CD14-positive monocyte (primary cell): Measurements from ENCODE around the gene STPG3. TPM values are rescaled to one million over a fixed set of nuclear protein-coding genes. Genes with fewer than 3 reads are reported as not detected.

Source experiments
- DNase-seq, 3 donors: peaks; one replicate each; pipeline ENCODE4 v3.0.0-alpha.2; 2011 to 2022
- H2AFZ ChIP-seq: 2 replicates; pipeline ENCODE4 v1.6.0; 2012; ENCODE audit warnings: mild to moderate bottlenecking, low read depth, low read length, inconsistent platforms; ENCODE audit not compliant: insufficient read depth, poor library complexity, severe bottlenecking
- H3K27ac ChIP-seq, 2 donors: 1 replicate in 1 of 2; 2 replicates in 1 of 2; pipeline ENCODE4 v1.5.1; 2012 to 2013; ENCODE audit warnings: low read length in 2 of 2, control low read depth in 1 of 2, inconsistent platforms in 1 of 2, low read depth in 1 of 2, mild to moderate bottlenecking in 1 of 2
- H3K27me3 ChIP-seq, 2 donors: one replicate each; pipeline versions ENCODE4 v1.6.0 to v1.6.1; 2011 to 2013; ENCODE audit warnings: low read length in 2 of 2; ENCODE audit not compliant: control insufficient read depth in 2 of 2, insufficient read depth in 2 of 2
- H3K36me3 ChIP-seq, 2 donors: replicated peaks in 1 of 2; 1 replicate in 1 of 2; 2 replicates in 1 of 2; pipeline versions ENCODE4 v1.5.1 to v1.6.1; 2012 to 2013; ENCODE audit warnings: low read length in 2 of 2, control low read depth in 1 of 2, inconsistent platforms in 1 of 2, mild to moderate bottlenecking in 1 of 2; ENCODE audit not compliant: insufficient read depth in 2 of 2, control insufficient read depth in 1 of 2
- H3K4me1 ChIP-seq, 2 donors: 1 replicate in 1 of 2; 2 replicates in 1 of 2; pipeline versions ENCODE4 v1.5.1 to v1.6.1; 2012 to 2013; ENCODE audit warnings: low read length in 2 of 2, control low read depth in 1 of 2, inconsistent platforms in 1 of 2, mild to moderate bottlenecking in 1 of 2, moderate library complexity in 1 of 2; ENCODE audit not compliant: insufficient read depth in 2 of 2, control insufficient read depth in 1 of 2
- H3K4me2 ChIP-seq: replicated peaks from 2 replicates; pipeline ENCODE3; 2012; ENCODE audit warnings: low read length, moderate library complexity, mild to moderate bottlenecking; ENCODE audit not compliant: poor library complexity, severe bottlenecking; ENCODE audit errors: extremely low read depth
- H3K4me3 ChIP-seq, 3 experiments: fragments of 200-600 bp in 1 of 3; sonication (generic) in 1 of 3; replicated peaks in 1 of 3; 1 replicate in 2 of 3; 2 replicates in 1 of 3; pipeline ENCODE4 v1.5.1; 2011 to 2013; ENCODE audit warnings: low read length in 3 of 3, mild to moderate bottlenecking in 3 of 3, control low read depth in 2 of 3, low read depth in 2 of 3, inconsistent platforms in 1 of 3, moderate library complexity in 1 of 3
- H3K79me2 ChIP-seq: 2 replicates; pipeline ENCODE4 v1.6.0; 2012; ENCODE audit warnings: mild to moderate bottlenecking, control low read depth, inconsistent platforms, low read length, moderate library complexity; ENCODE audit not compliant: insufficient read depth
- H3K9ac ChIP-seq: 2 replicates; pipeline ENCODE4 v1.6.0; 2017; ENCODE audit warnings: low read length, mild to moderate bottlenecking; ENCODE audit not compliant: insufficient read depth, poor library complexity, severe bottlenecking
- H3K9me3 ChIP-seq, 2 donors: replicated peaks in 1 of 2; 1 replicate in 1 of 2; 2 replicates in 1 of 2; pipeline versions ENCODE4 v1.5.1 to v1.6.1; 2012 to 2013; ENCODE audit warnings: low read length in 2 of 2, control low read depth in 1 of 2; ENCODE audit not compliant: control insufficient read depth in 1 of 2, insufficient read depth in 1 of 2
- H4K20me1 ChIP-seq: 2 replicates; pipeline ENCODE4 v1.6.0; 2012; ENCODE audit warnings: mild to moderate bottlenecking, low read length, control low read depth, moderate library complexity; ENCODE audit not compliant: insufficient read depth
- H3K27ac Mint-ChIP-seq, 7 donors: one replicate each; pipeline ENCODE4 v1.8.0; 2020; ENCODE audit warnings: mild to moderate bottlenecking in 7 of 7, mixed read lengths in 7 of 7, moderate library complexity in 6 of 7, inconsistent platforms in 2 of 7
- H3K27me3 Mint-ChIP-seq, 3 donors: one replicate each; pipeline ENCODE4 v1.8.0; 2021 to 2022; ENCODE audit warnings: low read depth in 3 of 3, mild to moderate bottlenecking in 3 of 3, mixed read lengths in 3 of 3, moderate library complexity in 3 of 3, inconsistent platforms in 1 of 3
- H3K36me3 Mint-ChIP-seq, 2 donors: one replicate each; pipeline ENCODE4 v1.8.0; 2020; ENCODE audit warnings: mixed read lengths in 2 of 2, inconsistent platforms in 1 of 2, mild to moderate bottlenecking in 1 of 2
- H3K4me1 Mint-ChIP-seq: one replicate; pipeline ENCODE4 v1.8.0; 2020; ENCODE audit warnings: mild to moderate bottlenecking, mixed read lengths
- H3K4me3 Mint-ChIP-seq, 2 donors: one replicate each; pipeline ENCODE4 v1.8.0; 2020; ENCODE audit warnings: mild to moderate bottlenecking in 2 of 2, mixed read lengths in 2 of 2, moderate library complexity in 1 of 2
- H3K9me3 Mint-ChIP-seq, 7 donors: one replicate each; pipeline ENCODE4 v1.8.0; 2020 to 2022; ENCODE audit warnings: mixed read lengths in 7 of 7, mild to moderate bottlenecking in 6 of 7, moderate library complexity in 6 of 7, inconsistent platforms in 2 of 7
- WGBS: methylation state at CpG from one replicate; pipeline ENCODE4 v1.1.5; 2013; ENCODE audit warnings: missing lambda C conversion rate; ENCODE audit not compliant: insufficient coverage; 5-methylcytosine and 5-hydroxymethylcytosine counted together
- intact Hi-C, 2 donors: fragments of 100-400 bp; cut with micrococcal nuclease; formaldehyde crosslinking; loops; one replicate each; pipeline versions ENCODE4 v1.15.0 to v1.15.1; 2023
- polyA minus RNA-seq: library from RNA; depleted of rRNA, polyadenylated mRNA; stranded (reverse); fragments of >200 nt; gene quantifications from 2 replicates; pipeline ENCODE4 v1.2.3, GENCODE V29; 2012
- polyA plus RNA-seq, 3 donors: library from polyadenylated mRNA; depleted of rRNA in 1 of 3; unstranded in 2 of 3; stranded (reverse) in 1 of 3; fragments of 300-500 nt in 2 of 3; fragments of >200 nt in 1 of 3; fragmentation: Illumina TruSeq in 2 of 3; gene quantifications; 1 replicate in 2 of 3; 2 replicates in 1 of 3; pipeline ENCODE4 v1.2.3, GENCODE V29; 2012 to 2021
- total RNA-seq, 12 experiments: library from RNA in 1 of 12; stranded (reverse) in 1 of 12; fragments of 120-200 nt in 1 of 12; gene quantifications; one replicate each; pipeline ENCODE4 v1.2.4 and lab custom pipeline; 2013 to 2026; ENCODE audit warnings: mixed read lengths in 6 of 12, inconsistent platforms in 1 of 12
- TF ChIP-seq, protein P1 (sequence below): fragments of 200-600 bp; IDR thresholded peaks from one replicate; pipeline ENCODE4 v1.8.0; 2022; ENCODE audit warnings: antibody characterized with exemption, mild to moderate bottlenecking

The STPG3 gene
- total RNA-seq (2013): 0.06 TPM
- polyA plus RNA-seq: not detected
- not detected in 2 replicates for polyA minus RNA-seq
- 0.06 to 2.6 (median 0.45) reads per million in 11 experiments for total RNA-seq (lab: John Stamatoyannopoulos, UW)

DNA sequence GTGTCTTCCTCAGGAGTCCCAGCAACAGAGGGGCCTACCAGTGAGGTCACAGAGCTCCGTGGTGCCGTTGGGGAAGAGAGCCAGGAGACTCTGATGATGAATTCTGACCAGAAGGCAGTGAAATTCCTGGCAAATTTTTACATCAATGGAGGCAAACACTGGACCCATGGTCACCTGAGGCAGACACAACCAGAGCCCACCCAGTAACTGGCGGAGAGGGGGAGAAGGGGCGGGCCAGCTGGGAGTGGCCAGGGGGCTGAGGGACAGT is at the start of gene STPG3:
TSS of gene STPG3 (plus strand) at position 93 of the 268 bp plus-strand sequence. CDS start at position 94, 1 bp downstream.
- peaks cover 0 to 1% of the 10 kb centered on the region in 2 donors for H3K36me3 Mint-ChIP-seq
- intact Hi-C loops: no loop called here
- H3K36me3 ChIP-seq: no peaks in the 10 kb centered on the region
- peaks cover 8% of the 10 kb centered on the region for H3K79me2 ChIP-seq
- no peak within 1 kb of the TSS for H3K4me2 ChIP-seq
- H3K27me3 Mint-ChIP-seq: peaks cover 5 to 10% (median 6%) of the 10 kb centered on the region in 3 donors
- peaks cover 9% of the 10 kb centered on the region for H4K20me1 ChIP-seq
- no peaks in the 10 kb centered on the region for H3K27me3 ChIP-seq
- H3K9me3 ChIP-seq: no peaks in the 10 kb centered on the region
- no peak for DNase-seq
- H2AFZ ChIP-seq: no peak within 1 kb of the TSS
- 96% methylated on average over 4 of the region's 4 CpGs for WGBS
- no peak within 1 kb of the TSS for H3K27ac Mint-ChIP-seq
- H3K4me3 Mint-ChIP-seq: no peak within 1 kb of the TSS
- peaks cover 12 to 17% of the 10 kb centered on the region in 2 donors for H3K4me1 ChIP-seq
- H3K4me3 ChIP-seq: no peak within 1 kb of the TSS
- H3K4me1 Mint-ChIP-seq: peaks cover 10% of the 10 kb centered on the region
- TF ChIP-seq, protein P1, sequence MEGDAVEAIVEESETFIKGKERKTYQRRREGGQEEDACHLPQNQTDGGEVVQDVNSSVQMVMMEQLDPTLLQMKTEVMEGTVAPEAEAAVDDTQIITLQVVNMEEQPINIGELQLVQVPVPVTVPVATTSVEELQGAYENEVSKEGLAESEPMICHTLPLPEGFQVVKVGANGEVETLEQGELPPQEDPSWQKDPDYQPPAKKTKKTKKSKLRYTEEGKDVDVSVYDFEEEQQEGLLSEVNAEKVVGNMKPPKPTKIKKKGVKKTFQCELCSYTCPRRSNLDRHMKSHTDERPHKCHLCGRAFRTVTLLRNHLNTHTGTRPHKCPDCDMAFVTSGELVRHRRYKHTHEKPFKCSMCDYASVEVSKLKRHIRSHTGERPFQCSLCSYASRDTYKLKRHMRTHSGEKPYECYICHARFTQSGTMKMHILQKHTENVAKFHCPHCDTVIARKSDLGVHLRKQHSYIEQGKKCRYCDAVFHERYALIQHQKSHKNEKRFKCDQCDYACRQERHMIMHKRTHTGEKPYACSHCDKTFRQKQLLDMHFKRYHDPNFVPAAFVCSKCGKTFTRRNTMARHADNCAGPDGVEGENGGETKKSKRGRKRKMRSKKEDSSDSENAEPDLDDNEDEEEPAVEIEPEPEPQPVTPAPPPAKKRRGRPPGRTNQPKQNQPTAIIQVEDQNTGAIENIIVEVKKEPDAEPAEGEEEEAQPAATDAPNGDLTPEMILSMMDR: no peak
- no peak within 1 kb of the TSS for H3K9ac ChIP-seq
- H3K27ac ChIP-seq: no peak within 1 kb of the TSS
- H3K9me3 Mint-ChIP-seq: no peaks in the 10 kb centered on the region

DNA sequence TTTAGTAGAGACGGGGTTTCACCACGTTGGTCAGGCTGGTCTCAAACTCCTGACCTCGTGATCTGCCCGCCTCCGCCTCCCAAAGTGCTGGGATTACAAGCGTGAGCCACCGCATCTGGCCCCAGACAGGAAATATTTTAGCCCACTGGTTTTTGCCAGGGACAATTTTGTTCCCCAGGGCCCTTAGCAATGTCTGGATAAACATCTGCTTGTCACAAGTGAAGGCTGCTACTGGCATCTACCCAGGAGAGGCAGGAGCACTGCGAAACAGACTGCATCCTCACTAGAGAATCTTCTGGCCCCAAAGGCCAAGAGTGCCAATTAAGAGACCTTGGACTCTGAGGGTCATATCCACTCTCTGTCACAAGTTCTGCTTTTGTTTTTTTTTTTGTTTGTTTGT is 48.1 kb upstream of the STPG3 start:
- DNase-seq: no peak
- Histone ChIP-seq H3K4me3 (no peak overlapping the region), H3K4me2 (no peak overlapping the region), H3K27me3 (peaks cover 0 to 4% of the 10 kb centered on the region in 2 donors), H3K27ac (no peak overlapping the region), H2AFZ (no peak overlapping the region), H4K20me1 (peaks cover 23% of the 10 kb centered on the region), H3K4me1 (peaks cover 50 to 70% of the 10 kb centered on the region in 2 donors), H3K9me3 (no peaks in the 10 kb centered on the region), H3K9ac (no peak overlapping the region), H3K36me3 (peaks cover 0 to 6% of the 10 kb centered on the region in 2 donors), H3K79me2 (peaks cover 61% of the 10 kb centered on the region)
- TF ChIP-seq, protein P1: no peak
- 89% methylated on average over 7 of the region's 8 CpGs for WGBS
- H3K9me3 Mint-ChIP-seq: peaks cover 0 to 2% (median 0%) of the 10 kb centered on the region in 7 donors
- H3K27ac Mint-ChIP-seq: no peak overlapping the region
- H3K4me1 Mint-ChIP-seq: peaks cover 58% of the 10 kb centered on the region
- intact Hi-C loops: loop anchor here in 1 of 2 donors (5.0 kb wide), 2 partner anchors 39 to 349 kb away; partner anchors contain the start of genes MRPL41, PNPLA7 and TUBB4B
- no peak overlapping the region for H3K4me3 Mint-ChIP-seq
- H3K27me3 Mint-ChIP-seq: peaks cover 0 to 4% (median 0%) of the 10 kb centered on the region in 3 donors
- peaks cover 4 to 8% of the 10 kb centered on the region in 2 donors for H3K36me3 Mint-ChIP-seq
